Aorta (tissue), 5 donors: Measurements from ENCODE around the gene CKAP2L. TPM values are rescaled to one million over a fixed set of nuclear protein-coding genes. Genes with fewer than 3 reads are reported as not detected.

Experiments
- ATAC-seq: fragments of 200-7000 bp; cut with Tn5 transposase; one replicate; pipeline ENCODE4 v1.9.1; 2022; ENCODE audit warnings: moderate library complexity; ENCODE audit not compliant: low FRiP score
- DNase-seq, 2 donors: peaks; one replicate each; pipeline ENCODE4 v3.0.0-alpha.2; 2020
- H3K27ac ChIP-seq, 2 donors: one replicate each; pipeline ENCODE4 v1.5.1; 2013; ENCODE audit warnings: low read length in 2 of 2, mild to moderate bottlenecking in 2 of 2, moderate library complexity in 2 of 2, control low read depth in 1 of 2, inconsistent platforms in 1 of 2, low read depth in 1 of 2
- H3K27me3 ChIP-seq, 2 donors: one replicate each; pipeline ENCODE4 v1.6.1; 2013; ENCODE audit warnings: control low read depth in 1 of 2, low read length in 1 of 2, mild to moderate bottlenecking in 1 of 2, moderate library complexity in 1 of 2; ENCODE audit not compliant: insufficient read depth in 2 of 2, control insufficient read depth in 1 of 2
- H3K36me3 ChIP-seq, 2 donors: one replicate each; pipeline ENCODE4 v1.6.1; 2013; ENCODE audit warnings: control low read depth in 1 of 2, low read length in 1 of 2, mild to moderate bottlenecking in 1 of 2; ENCODE audit not compliant: insufficient read depth in 2 of 2, control insufficient read depth in 1 of 2
- H3K4me1 ChIP-seq, 2 donors: one replicate each; pipeline ENCODE4 v1.6.1; 2013; ENCODE audit warnings: low read length in 2 of 2, control low read depth in 1 of 2, mild to moderate bottlenecking in 1 of 2, moderate library complexity in 1 of 2; ENCODE audit not compliant: insufficient read depth in 2 of 2, control insufficient read depth in 1 of 2
- H3K4me3 ChIP-seq, 2 donors: one replicate each; pipeline ENCODE4 v1.5.1; 2013; ENCODE audit warnings: low read length in 2 of 2, control low read depth in 1 of 2, mild to moderate bottlenecking in 1 of 2
- H3K9me3 ChIP-seq: one replicate; pipeline ENCODE4 v1.6.1; 2013; ENCODE audit warnings: mild to moderate bottlenecking, low read length; ENCODE audit not compliant: control insufficient read depth
- WGBS, 2 donors: extraction: QIAGEN DNeasy Blood & Tissue Kit; methylation state at CpG; one replicate each; pipeline ENCODE4 v1.1.7; 2013; 5-methylcytosine and 5-hydroxymethylcytosine counted together
- intact Hi-C, 2 donors: fragments of 100-400 bp; cut with DNase I; formaldehyde crosslinking; loops; one replicate each; pipeline versions ENCODE4 v1.14.2 to v1.15.0; 2022
- polyA plus RNA-seq, 2 donors: library from polyadenylated mRNA; stranded (reverse); fragments of 200-250 nt; gene quantifications; one replicate each; pipeline ENCODE4 v1.2.3, GENCODE V29; 2013
- total RNA-seq, 2 donors: library from RNA; stranded (reverse); fragmentation: NEBNext Ultra II Directional; extraction: Animal tissue kit (Norgen Biotek cat#: 25700); gene quantifications; one replicate each; pipeline ENCODE4 v1.2.1, GENCODE V29; 2021
- donor health status: healthy with polysubstance abuse.
- donor health status: Bipolar disorder and iron deficiency.
- donor health status: DM: no; HTN: no; CAD: no.
- donor health status: DM: no; HTN: no; CAD: no.
- donor health status: DM: yes; HTN: yes; CAD: no.

CKAP2L gene
- total and polyA plus RNA-seq, 4 donors = under 0.01 to 0.69 (median 0.36) TPM

GRCh38 chr2:112691881-112692281, 72.5 kb downstream of the CKAP2L start:
- WGBS, 2 donors = 63 to 65% methylated on average over 4 of the region's 4 CpGs
- H3K27ac ChIP-seq = no peak overlapping the region
- intact Hi-C loops = loop anchor here in 1 of 2 donors (1.0 to 5.0 kb wide), 2 partner anchors 66 to 90 kb away; no protein-coding TSS in a partner anchor
- H3K4me3 ChIP-seq = no peak overlapping the region
- no peaks in the 10 kb centered on the region for H3K4me1 ChIP-seq
- no peaks in the 10 kb centered on the region for H3K27me3 ChIP-seq
- no peaks in the 10 kb centered on the region for H3K9me3 ChIP-seq
- ATAC-seq (no peak), DNase-seq (no peak)
- H3K36me3 ChIP-seq = no peaks in the 10 kb centered on the region

DNA sequence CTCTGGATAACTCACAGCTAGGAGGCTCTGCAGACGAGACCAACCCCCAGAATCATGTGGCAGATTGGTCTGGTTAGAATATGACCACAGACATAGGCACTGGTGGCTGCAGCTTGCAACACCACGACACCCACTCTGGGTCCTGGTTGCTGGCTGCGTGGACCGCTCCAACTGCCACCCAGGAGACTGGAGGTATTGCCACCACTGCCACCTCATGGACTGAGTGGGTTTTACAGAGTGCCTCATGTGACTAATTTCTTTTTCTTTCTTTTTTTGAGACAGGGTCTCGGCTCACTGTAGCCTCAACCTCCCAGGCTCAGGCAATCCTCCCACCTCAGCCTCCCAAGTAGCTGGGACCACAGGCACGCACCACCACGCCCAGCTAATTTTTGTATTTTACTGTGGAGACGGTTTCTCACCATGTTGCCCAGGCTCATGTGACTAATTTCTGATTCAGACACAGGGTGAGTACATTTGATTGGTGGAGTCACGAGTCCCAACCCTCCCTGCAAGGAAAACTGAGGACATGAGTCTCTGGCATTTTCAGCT, 73.5 kb downstream of the CKAP2L start:
- DNase-seq = peak; percentile 82 to 83
- 35 to 41% methylated on average over 9 of the region's 9 CpGs for WGBS, 2 donors
- no peaks in the 10 kb centered on the region for H3K4me1 ChIP-seq
- intact Hi-C loops = loop anchor here in 1 of 2 donors (1.0 to 5.0 kb wide), 2 partner anchors 65 to 89 kb away; no protein-coding TSS in a partner anchor
- no peaks in the 10 kb centered on the region for H3K9me3 ChIP-seq
- H3K27ac ChIP-seq = no peak overlapping the region
- H3K36me3 ChIP-seq = no peaks in the 10 kb centered on the region
- no peak overlapping the region for H3K4me3 ChIP-seq
- peak; percentile 69 for ATAC-seq
- H3K27me3 ChIP-seq = no peaks in the 10 kb centered on the region

DNA sequence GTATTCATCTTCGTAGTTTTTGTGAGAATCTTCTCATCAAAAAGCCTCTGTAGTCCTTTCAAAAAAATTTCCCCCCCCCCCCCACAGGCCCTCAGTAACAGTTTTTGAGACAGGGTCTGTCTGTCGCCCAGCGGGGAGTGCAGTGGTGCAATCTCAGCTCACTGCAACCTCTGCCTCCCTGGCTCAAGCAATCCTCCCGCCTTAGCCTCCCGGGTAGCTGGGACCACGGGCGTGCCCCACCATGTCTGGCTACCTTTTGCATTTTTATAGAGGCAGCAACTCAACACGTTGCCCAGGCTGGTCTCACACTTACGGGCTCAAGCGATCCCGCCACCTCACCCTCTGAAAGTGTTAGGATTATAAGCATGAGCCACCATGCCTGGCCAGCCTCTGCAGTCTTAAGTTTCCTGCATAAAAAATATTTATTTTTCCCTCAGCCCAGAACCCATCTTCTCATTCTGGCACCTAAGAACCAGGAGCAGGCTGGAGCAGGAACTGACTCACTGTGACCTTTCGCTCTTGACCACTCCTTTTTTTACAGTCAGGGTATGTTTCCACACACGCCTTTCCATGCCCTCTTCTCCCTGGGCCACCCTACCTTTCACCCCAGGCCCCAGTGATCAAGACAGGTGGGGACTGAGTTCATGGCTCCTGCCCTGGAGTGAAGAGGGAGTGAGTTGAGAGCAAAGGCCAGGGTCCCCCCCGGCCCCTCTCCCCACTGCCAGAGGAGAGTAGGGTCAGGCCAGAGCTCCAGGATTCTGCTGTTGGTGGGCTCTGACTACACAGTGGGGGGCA, 76.1 kb downstream of the CKAP2L start:
- ATAC-seq (no peak), DNase-seq (no peak)
- intact Hi-C loops = no loop called here
- Histone ChIP-seq H3K36me3 (no peaks in the 10 kb centered on the region), H3K4me1 (no peaks in the 10 kb centered on the region), H3K9me3 (no peaks in the 10 kb centered on the region), H3K27ac (no peak overlapping the region), H3K27me3 (no peaks in the 10 kb centered on the region), H3K4me3 (no peak overlapping the region)
- WGBS, 2 donors = 89 to 92% methylated on average over 14 of the region's 14 CpGs

DNA sequence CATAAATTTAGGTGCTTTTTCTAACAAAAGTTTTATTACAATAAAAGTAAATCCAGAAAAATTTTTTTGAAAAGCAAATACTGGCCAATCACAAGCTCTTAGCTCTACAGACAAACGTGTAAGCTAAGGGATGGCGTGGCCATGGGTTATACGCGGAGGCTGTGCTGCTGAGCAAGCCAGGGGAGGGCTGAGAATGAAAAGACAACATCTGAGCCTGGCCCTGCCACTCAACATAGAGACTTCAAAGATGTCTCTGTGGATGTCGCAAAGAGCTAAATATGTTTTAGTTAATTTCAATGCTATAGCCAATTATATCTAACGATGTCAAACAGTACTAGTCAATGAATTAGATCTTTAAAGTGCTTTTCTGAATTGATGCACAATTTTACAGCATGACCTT, 76.9 kb downstream of the CKAP2L start:
- no peaks in the 10 kb centered on the region for H3K9me3 ChIP-seq
- intact Hi-C loops = no loop called here
- ATAC-seq (no peak), DNase-seq (no peak)
- H3K4me1 ChIP-seq = no peaks in the 10 kb centered on the region
- WGBS, 2 donors = 80% methylated on average over 6 of the region's 6 CpGs
- no peak overlapping the region for H3K4me3 ChIP-seq
- no peak overlapping the region for H3K27ac ChIP-seq
- no peaks in the 10 kb centered on the region for H3K36me3 ChIP-seq
- H3K27me3 ChIP-seq = no peaks in the 10 kb centered on the region

Other genes with a start within 250 kb of the CKAP2L start
- gene POLR1B, start 222.1 kb downstream of the CKAP2L start, total RNA-seq = 10 to 100 TPM in 1 of 2 donors, 1 to 10 TPM in 1; 9.4 to 13.5 TPM
- 1 to 10 TPM; 3.6 to 3.8 TPM for gene POLR1B, start 222.1 kb downstream of the CKAP2L start, polyA plus RNA-seq
- gene CHCHD5, start 180.0 kb downstream of the CKAP2L start, total RNA-seq = 10 to 100 TPM; 19.0 to 19.2 TPM
- gene CHCHD5, start 180.0 kb downstream of the CKAP2L start, polyA plus RNA-seq = 10 to 100 TPM; 27.7 to 32.0 TPM
- gene SLC20A1, start 118.7 kb downstream of the CKAP2L start, total RNA-seq = 10 to 100 TPM; 51.9 to 82.6 TPM
- 10 to 100 TPM in 1 of 2 donors, 1 to 10 TPM in 1; 7.0 to 19.6 TPM for gene SLC20A1, start 118.7 kb downstream of the CKAP2L start, polyA plus RNA-seq
- under 1 TPM in 1 of 2 donors, not detected in 1; 0.23 TPM for gene NT5DC4, start 43.6 kb downstream of the CKAP2L start, total RNA-seq
- gene NT5DC4, start 43.6 kb downstream of the CKAP2L start, polyA plus RNA-seq = not detected
- under 1 TPM in 1 of 2 donors, not detected in 1; 0.19 TPM for gene IL1A, start 19.9 kb upstream of the CKAP2L start, total RNA-seq
- gene IL1A, start 19.9 kb upstream of the CKAP2L start, polyA plus RNA-seq = not detected
- 1 to 10 TPM; 2.8 to 9.3 TPM for gene IL1B, start 72.2 kb upstream of the CKAP2L start, total RNA-seq
- gene IL1B, start 72.2 kb upstream of the CKAP2L start, polyA plus RNA-seq = 1 to 10 TPM; 1.2 to 1.9 TPM
- not detected for gene IL37, start 146.6 kb upstream of the CKAP2L start, total RNA-seq
- not detected for gene IL37, start 146.6 kb upstream of the CKAP2L start, polyA plus RNA-seq
- gene IL36G, start 213.4 kb upstream of the CKAP2L start, total RNA-seq = not detected
- not detected for gene IL36G, start 213.4 kb upstream of the CKAP2L start, polyA plus RNA-seq
- not detected for gene IL36A, start 240.8 kb upstream of the CKAP2L start, total RNA-seq
- not detected for gene IL36A, start 240.8 kb upstream of the CKAP2L start, polyA plus RNA-seq